ENCODE data around the gene DPY19L1. TPM values are rescaled to one million over a fixed set of nuclear protein-coding genes. Genes with fewer than 3 reads are reported as not detected.
"Not testable (repeated sequence)": the region's sequence is repeated elsewhere in the genome, so short reads cannot be mapped to it uniquely, and the experiment has no call there.

The DPY19L1 gene
- total RNA-seq, 1 donor, result 27.1 TPM

GRCh38 chr7:34995757-34996156 lies 41.5 kb downstream of the DPY19L1 start:
- no peak overlapping the region for H3K27ac ChIP-seq (ENCODE audit: low read depth, low read length)
- H3K4me3 ChIP-seq (ENCODE audit: insufficient read depth, low read length), result no peak overlapping the region
- DNase-seq (ENCODE audit: insufficient read length, low spot score, missing footprints), result no peak
- no peak overlapping the region for H3K4me2 ChIP-seq (ENCODE audit: insufficient read depth, low read length)
- H3K36me3 ChIP-seq (ENCODE audit: insufficient read depth, low read length), result no peaks in the 10 kb centered on the region
- H3K9me3 ChIP-seq (ENCODE audit: low read depth, low read length), result no peaks in the 10 kb centered on the region
- no peak overlapping the region for H2AFZ ChIP-seq (ENCODE audit: low read length)
- no peaks in the 10 kb centered on the region for H3K27me3 ChIP-seq (ENCODE audit: insufficient read depth, low read length)
- H3K79me2 ChIP-seq (ENCODE audit: insufficient read depth, low read length), result no peaks in the 10 kb centered on the region
- TF ChIP-seq CTCF (IDR thresholded peaks at IDR 0.05; ENCODE audit: extremely low read depth, low read depth, low read length), result no peak
- H4K20me1 ChIP-seq (ENCODE audit: insufficient read depth, low read length), result no peaks in the 10 kb centered on the region
- peaks cover 13% of the 10 kb centered on the region for H3K4me1 ChIP-seq (ENCODE audit: insufficient read depth, low read length)

- Histone ChIP-seq H3K9me3 (ENCODE audit: low read depth, low read length) (no peaks in the 10 kb centered on the region), H3K4me2 (ENCODE audit: insufficient read depth, low read length) (peak overlapping the region; percentile 76), H3K36me3 (ENCODE audit: insufficient read depth, low read length) (no peaks in the 10 kb centered on the region), H3K27ac (ENCODE audit: low read depth, low read length) (peak overlapping the region; percentile 76), H4K20me1 (ENCODE audit: insufficient read depth, low read length) (no peaks in the 10 kb centered on the region), H3K4me3 (ENCODE audit: insufficient read depth, low read length) (peak overlapping the region; percentile 43), H3K79me2 (ENCODE audit: insufficient read depth, low read length) (no peaks in the 10 kb centered on the region), H3K4me1 (ENCODE audit: insufficient read depth, low read length) (peaks cover 13% of the 10 kb centered on the region), H3K27me3 (ENCODE audit: insufficient read depth, low read length) (no peaks in the 10 kb centered on the region), H2AFZ (ENCODE audit: low read length) (peak overlapping the region; percentile 54)
- no peak for TF ChIP-seq CTCF (IDR thresholded peaks at IDR 0.05; ENCODE audit: extremely low read depth, low read depth, low read length)
- peak; percentile 26 for DNase-seq (ENCODE audit: insufficient read length, low spot score, missing footprints)
Measured at GRCh38 chr7:34991938-34992840, 45.1 kb downstream of the DPY19L1 start.

GRCh38 chr7:34988442-34989125 lies 48.7 kb downstream of the DPY19L1 start:
- not testable (repeated sequence) for H3K27me3 ChIP-seq (ENCODE audit: insufficient read depth, low read length); DNase-seq (ENCODE audit: insufficient read length, low spot score, missing footprints); H3K79me2 ChIP-seq (ENCODE audit: insufficient read depth, low read length)

GRCh38 chr7:34985155-34985554 lies 52.1 kb downstream of the DPY19L1 start:
- not testable (repeated sequence) for H3K27me3 ChIP-seq (ENCODE audit: insufficient read depth, low read length); H3K4me1 ChIP-seq (ENCODE audit: insufficient read depth, low read length); H3K4me2 ChIP-seq (ENCODE audit: insufficient read depth, low read length); H3K36me3 ChIP-seq (ENCODE audit: insufficient read depth, low read length); H3K79me2 ChIP-seq (ENCODE audit: insufficient read depth, low read length); H3K27ac ChIP-seq (ENCODE audit: low read depth, low read length); H2AFZ ChIP-seq (ENCODE audit: low read length); DNase-seq (ENCODE audit: insufficient read length, low spot score, missing footprints); H3K9me3 ChIP-seq (ENCODE audit: low read depth, low read length); H4K20me1 ChIP-seq (ENCODE audit: insufficient read depth, low read length); H3K4me3 ChIP-seq (ENCODE audit: insufficient read depth, low read length)

More at GRCh38 chr7:34988442-34989125, 48.7 kb downstream of the DPY19L1 start:
- not testable (repeated sequence) for H3K4me2 ChIP-seq (ENCODE audit: insufficient read depth, low read length); H3K4me3 ChIP-seq (ENCODE audit: insufficient read depth, low read length); H3K9me3 ChIP-seq (ENCODE audit: low read depth, low read length); H3K4me1 ChIP-seq (ENCODE audit: insufficient read depth, low read length); H2AFZ ChIP-seq (ENCODE audit: low read length); H3K36me3 ChIP-seq (ENCODE audit: insufficient read depth, low read length); H4K20me1 ChIP-seq (ENCODE audit: insufficient read depth, low read length); H3K27ac ChIP-seq (ENCODE audit: low read depth, low read length)

GRCh38 chr7:34984140-34984539 lies 53.1 kb downstream of the DPY19L1 start:
- H3K4me1 ChIP-seq (ENCODE audit: insufficient read depth, low read length); H4K20me1 ChIP-seq (ENCODE audit: insufficient read depth, low read length); H2AFZ ChIP-seq (ENCODE audit: low read length); H3K27ac ChIP-seq (ENCODE audit: low read depth, low read length); DNase-seq (ENCODE audit: insufficient read length, low spot score, missing footprints); H3K79me2 ChIP-seq (ENCODE audit: insufficient read depth, low read length); H3K4me3 ChIP-seq (ENCODE audit: insufficient read depth, low read length); H3K9me3 ChIP-seq (ENCODE audit: low read depth, low read length); H3K4me2 ChIP-seq (ENCODE audit: insufficient read depth, low read length); H3K36me3 ChIP-seq (ENCODE audit: insufficient read depth, low read length); H3K27me3 ChIP-seq (ENCODE audit: insufficient read depth, low read length): not testable (repeated sequence)
